Stimulated activated naive B cell treated with anti-CD40 and anti-IgM and Interleukin-4, amounts not matched to agents 10 μg/mL and 1 μg/mL and 100 μg/mL, for 72 hours (primary cell): ENCODE data around the gene HCFC1.
A peak's percentile ranks its signal among the peaks of the same experiment; 100 is the strongest.

Source experiments
- ATAC-seq, 2 donors: fragments of 150-1000 bp; cut with Tn5 transposase; replicated peaks; 2 replicates each; pipeline ENCODE4 v1.10.0; 2021; ENCODE audit warnings: moderate library complexity in 1 of 2
- DNase-seq: peaks from one replicate; pipeline ENCODE4 v3.0.0; 2021
- H3K27ac Mint-ChIP-seq: one replicate; pipeline ENCODE4 v1.8.0; 2022; ENCODE audit warnings: mild to moderate bottlenecking, mixed read lengths
- H3K27me3 Mint-ChIP-seq, 2 donors: one replicate each; pipeline ENCODE4 v1.8.0; 2022; ENCODE audit warnings: mixed read lengths in 2 of 2
- H3K36me3 Mint-ChIP-seq, 2 donors: one replicate each; pipeline ENCODE4 v1.8.0; 2022; ENCODE audit warnings: mixed read lengths in 2 of 2, mild to moderate bottlenecking in 1 of 2
- H3K4me1 Mint-ChIP-seq, 2 donors: one replicate each; pipeline ENCODE4 v1.8.0; 2022; ENCODE audit warnings: mixed read lengths in 2 of 2, mild to moderate bottlenecking in 1 of 2
- H3K4me3 Mint-ChIP-seq, 2 donors: one replicate each; pipeline ENCODE4 v1.8.0; 2022; ENCODE audit warnings: mild to moderate bottlenecking in 2 of 2, mixed read lengths in 2 of 2, moderate library complexity in 1 of 2
- H3K9me3 Mint-ChIP-seq, 2 donors: one replicate each; pipeline ENCODE4 v1.8.0; 2022; ENCODE audit warnings: mixed read lengths in 2 of 2, mild to moderate bottlenecking in 1 of 2

The HCFC1 gene

DNA sequence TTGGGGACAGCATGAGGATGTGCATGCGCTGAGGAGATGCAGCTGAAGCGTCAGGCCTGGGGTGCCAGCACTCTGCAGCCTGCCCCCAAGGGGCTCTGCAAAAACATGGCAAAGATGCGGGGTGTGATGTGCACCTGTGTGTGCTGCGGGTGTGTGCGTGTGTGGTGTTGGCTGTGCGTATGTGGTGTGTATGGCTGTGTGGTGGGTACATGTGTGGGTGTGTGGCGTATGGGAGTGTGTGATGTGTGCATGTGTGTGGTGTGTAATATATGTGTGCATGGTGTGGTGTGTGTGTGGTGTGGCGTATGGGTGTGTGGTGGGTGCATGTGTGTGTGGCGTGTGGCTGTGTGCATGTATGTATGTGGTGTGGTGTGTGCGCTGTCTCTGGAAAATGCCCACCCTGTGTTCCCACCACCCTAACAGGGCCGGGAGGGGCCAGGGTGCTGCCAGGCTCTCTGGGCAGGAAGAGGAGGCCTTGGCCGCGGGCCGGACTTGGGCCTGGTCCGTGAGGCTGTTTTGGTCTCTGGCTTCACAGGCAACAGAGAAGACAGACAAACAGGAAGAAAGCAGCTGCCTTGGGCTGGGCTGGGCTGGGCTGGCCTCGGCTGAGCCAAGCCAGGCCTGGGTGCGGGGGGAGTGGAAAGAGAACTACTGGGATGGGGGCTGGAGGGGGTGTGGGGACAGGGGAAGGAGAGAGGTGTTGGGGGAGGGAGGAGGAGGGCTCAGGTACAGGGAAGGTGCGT is 68.2 kb downstream of the HCFC1 start:
- H3K27ac Mint-ChIP-seq, result peak overlapping the region; percentile 32
- DNase-seq (no peak), ATAC-seq (peak; percentile 9 to 18)
- H3K27me3 Mint-ChIP-seq, result no peaks in the 10 kb centered on the region
- H3K4me1 Mint-ChIP-seq, result peaks cover 38 to 57% of the 10 kb centered on the region in 2 donors
- H3K4me3 Mint-ChIP-seq, result peak overlapping the region; percentile 42 to 75
- no peaks in the 10 kb centered on the region for H3K9me3 Mint-ChIP-seq
- H3K36me3 Mint-ChIP-seq, result peaks cover 0 to 7% of the 10 kb centered on the region in 2 donors

DNA sequence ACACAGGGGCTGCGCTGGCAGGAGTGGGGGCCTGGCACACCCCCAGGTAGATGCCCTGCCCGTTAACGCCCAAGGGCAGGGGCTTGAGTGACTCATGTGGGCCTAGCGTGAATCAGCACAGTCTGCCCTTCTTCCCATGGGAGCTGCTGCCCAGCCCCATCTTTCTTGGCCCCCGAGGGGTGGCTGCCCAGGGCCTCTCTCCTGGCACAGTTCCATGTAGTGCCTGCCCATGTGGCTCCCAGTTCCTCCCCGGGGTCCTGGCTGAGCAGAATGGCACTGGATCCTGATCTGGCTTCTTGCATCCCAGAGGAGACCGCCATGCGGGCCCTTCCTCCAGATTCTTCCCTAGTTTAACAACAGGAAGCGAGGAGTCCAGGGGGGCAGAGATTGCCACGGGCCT is 69.2 kb downstream of the HCFC1 start:
- Mint-ChIP-seq H3K4me1 (peaks cover 35 to 57% of the 10 kb centered on the region in 2 donors), H3K4me3 (no peak overlapping the region), H3K27ac (no peak overlapping the region), H3K27me3 (no peaks in the 10 kb centered on the region), H3K9me3 (no peaks in the 10 kb centered on the region), H3K36me3 (peaks cover 0 to 5% of the 10 kb centered on the region in 2 donors)
- DNase-seq, result no peak
- ATAC-seq, result no peak

DNA sequence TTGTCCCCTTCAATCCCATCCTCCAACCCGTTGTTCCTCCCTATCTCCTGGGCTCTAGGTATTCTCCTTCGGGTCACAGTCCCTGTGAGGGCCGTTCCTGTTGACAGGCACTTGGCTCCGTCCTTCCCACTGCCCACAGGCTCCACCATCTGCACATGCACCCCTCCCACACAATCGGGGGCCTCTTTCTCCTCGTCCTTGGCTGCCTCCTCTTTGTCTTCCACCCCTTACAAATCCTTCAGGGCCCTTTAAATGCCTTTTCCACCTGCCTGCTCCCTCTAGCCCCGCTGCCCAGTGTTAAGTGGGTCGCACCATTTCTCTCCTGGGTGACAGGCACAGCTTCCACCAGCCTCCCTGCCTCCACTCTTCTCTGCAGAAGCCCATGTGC is 69.9 kb downstream of the HCFC1 start:
- H3K9me3 Mint-ChIP-seq, result no peaks in the 10 kb centered on the region
- peak overlapping the region; percentile 29 to 37 for H3K4me3 Mint-ChIP-seq
- no peaks in the 10 kb centered on the region for H3K27me3 Mint-ChIP-seq
- H3K4me1 Mint-ChIP-seq, result peaks cover 35 to 52% of the 10 kb centered on the region in 2 donors
- ATAC-seq, result no peak
- peaks cover 0 to 5% of the 10 kb centered on the region in 2 donors for H3K36me3 Mint-ChIP-seq
- DNase-seq, result no peak
- peak overlapping the region; percentile 62 for H3K27ac Mint-ChIP-seq

DNA sequence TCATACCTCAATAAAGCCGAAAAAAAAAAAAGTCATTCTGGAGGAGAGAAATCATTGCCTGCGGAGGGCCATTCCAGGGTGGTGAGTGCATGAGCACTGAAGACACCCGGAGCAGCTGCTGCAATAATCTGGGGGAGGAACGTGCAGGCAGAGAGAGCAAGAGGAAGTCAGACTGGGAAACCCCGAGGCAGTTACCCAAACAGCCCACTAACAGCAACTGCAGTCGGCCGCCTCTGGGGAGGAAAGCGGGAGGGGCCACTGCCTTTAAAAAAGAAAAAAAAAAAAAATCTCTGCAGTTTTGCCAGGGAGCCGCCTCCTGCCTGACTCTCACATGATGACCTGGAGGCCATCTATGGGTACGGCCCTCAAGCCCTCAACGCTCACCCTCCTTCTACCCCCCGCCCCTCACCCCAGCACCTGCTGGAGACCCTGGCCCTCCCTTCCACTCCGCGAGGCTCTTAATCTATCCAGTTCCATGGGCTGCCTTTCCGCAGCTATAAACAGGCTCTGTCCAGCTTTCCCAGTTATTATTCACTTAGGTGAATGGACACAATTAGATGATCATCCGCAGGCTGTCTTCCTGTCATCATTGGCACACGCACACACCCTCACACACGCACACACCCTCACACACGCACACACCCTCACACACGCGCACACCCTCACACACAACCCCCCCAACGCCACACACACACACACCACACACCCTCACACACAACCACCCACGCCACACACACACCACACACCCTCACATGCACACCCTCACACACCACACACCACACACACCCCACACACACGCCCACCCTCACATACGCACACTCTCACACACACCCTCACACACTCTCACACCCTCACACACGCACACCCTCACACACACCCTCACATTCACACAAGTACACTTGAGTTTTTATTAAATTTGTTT is 70.5 kb downstream of the HCFC1 start:
- no peaks in the 10 kb centered on the region for H3K9me3 Mint-ChIP-seq
- peaks cover 35 to 51% of the 10 kb centered on the region in 2 donors for H3K4me1 Mint-ChIP-seq
- ATAC-seq (peak; percentile 87 to 89), DNase-seq (peak; percentile 74)
- H3K4me3 Mint-ChIP-seq, result peak overlapping the region; percentile 29 to 50
- peak overlapping the region; percentile 63 for H3K27ac Mint-ChIP-seq
- H3K27me3 Mint-ChIP-seq, result no peaks in the 10 kb centered on the region
- H3K36me3 Mint-ChIP-seq, result peaks cover 0 to 4% of the 10 kb centered on the region in 2 donors

DNA sequence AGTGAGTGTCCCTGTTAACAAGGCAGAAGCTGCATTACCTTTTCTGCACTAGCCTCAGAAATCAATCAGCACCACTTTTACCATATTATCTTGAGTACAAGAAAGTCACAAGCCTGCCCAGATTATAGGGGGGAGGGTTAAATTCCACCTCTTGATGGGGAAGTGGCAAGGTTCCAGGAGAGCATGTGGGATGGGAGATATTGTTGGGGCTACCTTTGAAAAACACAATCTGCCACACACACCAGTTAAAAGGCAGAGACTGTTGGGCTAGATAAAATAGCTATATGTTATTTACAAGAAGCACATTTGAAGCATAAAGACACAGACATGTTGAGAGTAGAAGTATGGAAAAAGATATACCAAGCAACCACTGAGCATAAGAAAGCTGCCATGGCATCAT is 73.7 kb downstream of the HCFC1 start:
- Mint-ChIP-seq H3K27ac (no peak overlapping the region), H3K27me3 (peaks cover 0 to 10% of the 10 kb centered on the region in 2 donors), H3K4me1 (peaks cover 20 to 43% of the 10 kb centered on the region in 2 donors), H3K9me3 (no peaks in the 10 kb centered on the region), H3K4me3 (no peak overlapping the region), H3K36me3 (no peaks in the 10 kb centered on the region)
- no peak for DNase-seq
- ATAC-seq, result no peak
